BLaER1 treated with 17β-estradiol and CSF1 and Interleukin-3, amounts not matched to agents 10 nM and 100 nM (cell line): ENCODE results near the gene MAGI2.

Source experiments
- H3K27ac ChIP-seq, 11 experiments: shearing (Covaris generic); formaldehyde crosslinking; 2 replicates each; pipeline ENCODE4 v1.8.1; 2022
- H3K27me3 ChIP-seq, 11 experiments: shearing (Covaris generic); formaldehyde crosslinking; 2 replicates each; pipeline ENCODE4 v1.8.1; 2022
- H3K36me3 ChIP-seq, 11 experiments: shearing (Covaris generic); formaldehyde crosslinking; 2 replicates each; pipeline ENCODE4 v1.8.1; 2022
- H3K4me1 ChIP-seq, 10 experiments: shearing (Covaris generic); formaldehyde crosslinking; 2 replicates each; pipeline ENCODE4 v1.8.1; 2022
- H3K4me2 ChIP-seq, 11 experiments: shearing (Covaris generic); formaldehyde crosslinking; 2 replicates each; pipeline ENCODE4 v1.8.1; 2022
- H3K4me3 ChIP-seq, 10 experiments: shearing (Covaris generic); formaldehyde crosslinking; 2 replicates each; pipeline ENCODE4 v1.8.1; 2022
- H3K9ac ChIP-seq, 11 experiments: shearing (Covaris generic); formaldehyde crosslinking; 2 replicates each; pipeline ENCODE4 v1.8.1; 2022
- H3K9me3 ChIP-seq, 11 experiments: shearing (Covaris generic); formaldehyde crosslinking; replicated peaks in 1 of 11; 2 replicates each; pipeline ENCODE4 v1.8.1; 2022
- H4K20me1 ChIP-seq, 11 experiments: shearing (Covaris generic); formaldehyde crosslinking; 2 replicates each; pipeline ENCODE4 v1.8.1; 2022
- Cebpa-rat ChIP-seq, 11 experiments: shearing (Covaris generic); IDR thresholded peaks; 2 replicates each; pipeline ENCODE4 v1.8.1; 2022

The MAGI2 gene

DNA sequence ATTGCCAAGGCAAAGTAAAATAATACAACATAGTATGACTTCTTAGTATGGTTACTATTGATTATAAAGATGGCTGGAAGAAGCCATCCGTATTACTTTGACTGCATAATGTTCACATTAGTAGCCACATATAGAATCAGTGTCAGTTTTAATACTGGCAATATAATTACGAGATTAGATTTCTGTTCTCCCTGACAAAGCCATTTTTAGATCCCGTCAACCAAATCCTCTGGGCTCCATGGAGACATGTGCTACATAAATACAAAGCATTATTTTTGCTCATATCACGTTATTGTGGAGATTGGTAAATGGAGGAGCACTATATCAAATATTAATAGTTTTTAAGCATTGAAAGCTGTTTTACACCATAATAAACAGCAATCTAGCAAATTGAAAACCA is 124.0 kb downstream of the MAGI2 start:
- Histone ChIP-seq H3K36me3 (no peaks in the 10 kb centered on the region), H3K27me3 (no peaks in the 10 kb centered on the region), H3K9me3 (no peaks in the 10 kb centered on the region), H3K4me2 (no peak overlapping the region), H3K4me3 (no peak overlapping the region), H3K27ac (no peak overlapping the region), H3K9ac (no peak overlapping the region), H4K20me1 (no peaks in the 10 kb centered on the region), H3K4me1 (no peaks in the 10 kb centered on the region)
- TF ChIP-seq Cebpa-rat (IDR thresholded peaks at IDR 0.05): no peak

DNA sequence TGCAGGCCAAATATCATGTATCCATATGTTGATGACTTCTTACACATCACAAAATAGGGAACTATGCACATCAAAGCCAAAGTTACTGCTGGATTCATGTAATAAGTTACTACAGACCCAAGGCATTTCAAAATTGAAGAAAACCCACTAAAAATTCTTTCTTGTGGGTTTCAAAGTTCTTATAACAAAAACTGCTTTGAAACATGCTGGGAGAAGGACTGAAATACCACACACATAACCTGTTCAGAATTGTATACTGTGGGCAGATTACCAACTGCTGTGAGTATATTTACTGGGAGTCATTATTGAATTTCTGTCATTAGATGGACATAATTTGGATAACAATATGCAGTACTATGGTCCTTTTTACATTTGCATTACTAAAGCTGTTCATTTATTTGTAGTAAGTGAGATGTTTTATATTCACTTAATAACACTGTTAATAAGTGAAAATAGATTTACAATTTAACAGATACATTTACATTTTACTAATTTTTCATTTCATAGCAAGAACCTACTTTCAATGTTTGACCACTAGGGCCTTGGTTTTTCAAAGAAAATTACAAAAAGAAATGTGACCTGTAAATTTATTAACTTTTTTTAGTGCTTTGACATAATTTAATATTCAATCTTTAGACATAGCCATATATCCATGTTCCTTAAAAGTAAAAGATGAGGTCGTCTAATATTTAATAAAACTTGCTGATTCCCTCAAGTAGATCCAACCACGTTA is 132.6 kb downstream of the MAGI2 start:
- Histone ChIP-seq H3K9me3 (no peaks in the 10 kb centered on the region), H3K27ac (no peak overlapping the region), H3K4me2 (no peak overlapping the region), H3K9ac (no peak overlapping the region), H3K4me3 (no peak overlapping the region), H3K36me3 (no peaks in the 10 kb centered on the region), H4K20me1 (no peaks in the 10 kb centered on the region), H3K4me1 (no peaks in the 10 kb centered on the region), H3K27me3 (no peaks in the 10 kb centered on the region)
- TF ChIP-seq Cebpa-rat (IDR thresholded peaks at IDR 0.05): no peak

DNA sequence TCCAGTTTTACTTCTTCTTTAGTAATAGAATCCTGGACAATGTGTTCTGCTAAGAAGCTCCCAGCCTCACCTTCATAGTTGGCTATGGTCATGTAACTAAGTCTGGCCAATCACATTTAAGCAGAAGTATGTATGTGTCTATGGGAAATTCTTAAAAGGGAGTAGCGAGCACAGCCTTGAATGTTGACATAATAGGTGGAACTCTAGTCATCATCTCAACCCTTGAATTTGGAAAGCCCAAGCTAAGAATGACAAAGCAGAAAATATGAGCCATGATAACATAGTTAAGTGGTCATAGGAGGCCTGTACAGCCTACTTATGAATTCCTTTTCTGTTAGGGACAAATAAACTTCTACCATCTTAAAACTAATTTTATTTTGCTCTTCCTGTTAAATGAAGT is 134.1 kb downstream of the MAGI2 start:
- Histone ChIP-seq H3K27ac (no peak overlapping the region), H3K4me3 (no peak overlapping the region), H3K9ac (no peak overlapping the region), H3K4me1 (no peaks in the 10 kb centered on the region), H3K9me3 (no peaks in the 10 kb centered on the region), H4K20me1 (no peaks in the 10 kb centered on the region), H3K27me3 (no peaks in the 10 kb centered on the region), H3K36me3 (no peaks in the 10 kb centered on the region), H3K4me2 (no peak overlapping the region)
- no peak for TF ChIP-seq Cebpa-rat (IDR thresholded peaks at IDR 0.05)

DNA sequence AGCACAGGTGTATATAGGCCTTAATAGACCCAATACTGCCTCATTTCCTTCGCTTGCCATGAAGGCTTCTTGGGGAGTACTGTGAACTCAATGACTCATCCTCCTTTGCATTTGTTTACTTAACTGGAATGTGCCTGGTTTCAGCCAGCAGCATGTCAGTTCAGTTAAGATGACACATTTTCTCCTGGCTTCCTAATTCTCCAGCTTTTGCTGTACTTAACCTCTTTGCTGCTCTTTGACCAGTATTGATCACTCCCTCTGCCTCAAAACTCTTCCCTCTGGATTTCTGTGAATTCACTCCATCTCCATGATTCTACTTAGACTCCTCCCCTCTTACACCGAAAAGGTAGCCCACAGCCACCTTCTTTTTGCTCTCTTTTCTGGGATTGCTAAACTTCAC is 135.7 kb downstream of the MAGI2 start:
- Histone ChIP-seq H3K4me1 (no peaks in the 10 kb centered on the region; a peak in 1 of 20 replicates), H3K27ac (no peak overlapping the region), H3K9ac (no peak overlapping the region), H3K4me2 (no peak overlapping the region), H3K36me3 (no peaks in the 10 kb centered on the region), H4K20me1 (no peaks in the 10 kb centered on the region), H3K9me3 (no peaks in the 10 kb centered on the region), H3K4me3 (no peak overlapping the region), H3K27me3 (no peaks in the 10 kb centered on the region)
- TF ChIP-seq Cebpa-rat (IDR thresholded peaks at IDR 0.05): no peak

DNA sequence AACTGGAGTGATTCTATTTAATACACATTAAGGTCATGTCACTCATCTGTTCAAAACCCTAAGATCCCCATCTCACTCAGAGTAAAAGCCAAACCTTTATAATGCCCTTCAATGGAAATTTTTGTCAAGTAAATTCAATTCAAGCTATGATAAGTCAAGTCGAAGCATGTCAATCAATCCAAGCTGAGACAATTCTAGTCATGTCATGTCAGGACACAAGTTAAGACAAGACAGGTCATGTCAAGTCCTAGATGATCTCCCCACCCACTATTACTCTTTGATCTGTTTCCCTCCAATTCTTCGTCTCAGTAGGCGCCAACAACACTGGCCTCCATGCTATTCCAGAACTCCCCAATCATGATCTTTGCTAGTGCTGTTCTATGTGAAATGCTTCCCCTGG is 141.4 kb downstream of the MAGI2 start:
- no peaks in the 10 kb centered on the region for H3K9me3 ChIP-seq
- H3K4me2 ChIP-seq: no peak overlapping the region
- no peaks in the 10 kb centered on the region for H3K36me3 ChIP-seq
- H4K20me1 ChIP-seq: no peaks in the 10 kb centered on the region
- H3K4me3 ChIP-seq: no peak overlapping the region
- TF ChIP-seq Cebpa-rat (IDR thresholded peaks at IDR 0.05): no peak
- no peaks in the 10 kb centered on the region; a peak in 1 of 20 replicates for H3K4me1 ChIP-seq
- H3K27me3 ChIP-seq: no peaks in the 10 kb centered on the region
- no peak overlapping the region for H3K27ac ChIP-seq
- H3K9ac ChIP-seq: no peak overlapping the region

DNA sequence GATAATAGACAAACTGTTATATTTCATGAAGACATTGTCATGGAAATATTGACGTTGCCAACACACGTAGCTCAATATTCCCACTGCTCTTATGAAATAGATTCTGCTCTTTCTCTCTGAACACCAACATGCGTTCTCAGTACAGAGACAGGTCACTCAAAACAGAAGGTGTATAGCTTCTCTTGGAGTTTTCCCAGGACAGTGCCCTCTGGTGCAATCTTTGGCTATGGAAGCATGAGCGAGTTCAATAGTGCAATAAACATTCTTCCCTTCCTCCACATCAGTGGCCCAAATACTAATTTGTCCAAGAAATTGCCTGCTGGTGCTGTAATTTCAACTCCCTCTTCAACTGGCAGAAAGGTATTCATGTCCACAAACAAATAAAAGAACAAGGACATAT is 145.3 kb downstream of the MAGI2 start:
- Histone ChIP-seq H4K20me1 (no peaks in the 10 kb centered on the region), H3K4me3 (no peak overlapping the region), H3K9me3 (no peaks in the 10 kb centered on the region), H3K4me1 (no peaks in the 10 kb centered on the region), H3K27ac (no peak overlapping the region), H3K36me3 (no peaks in the 10 kb centered on the region), H3K9ac (no peak overlapping the region), H3K27me3 (no peaks in the 10 kb centered on the region), H3K4me2 (no peak overlapping the region)
- no peak for TF ChIP-seq Cebpa-rat (IDR thresholded peaks at IDR 0.05)

DNA sequence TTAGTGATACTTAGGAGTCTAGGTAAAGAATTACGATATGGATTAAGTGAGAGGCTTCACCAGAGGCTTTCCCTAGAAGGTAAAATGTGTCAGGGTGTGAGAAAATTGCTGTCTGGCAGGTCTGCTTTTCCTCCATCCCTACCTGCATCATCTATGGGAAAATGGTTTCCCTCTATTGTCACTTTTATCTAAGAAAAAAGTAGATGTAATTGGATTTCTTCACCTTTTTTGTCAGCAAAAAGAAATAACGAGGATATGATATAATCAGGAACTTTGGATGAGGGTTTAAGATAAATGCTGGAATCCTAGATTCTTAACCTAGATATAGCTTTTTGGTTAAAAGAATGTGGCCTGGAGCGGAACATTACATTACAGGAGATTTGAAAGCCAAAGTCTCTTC is 146.1 kb downstream of the MAGI2 start:
- Histone ChIP-seq H3K4me1 (no peaks in the 10 kb centered on the region), H3K27ac (no peak overlapping the region), H3K9ac (no peak overlapping the region), H3K4me3 (no peak overlapping the region), H4K20me1 (no peaks in the 10 kb centered on the region), H3K27me3 (no peaks in the 10 kb centered on the region), H3K36me3 (no peaks in the 10 kb centered on the region), H3K9me3 (no peaks in the 10 kb centered on the region), H3K4me2 (no peak overlapping the region)
- no peak for TF ChIP-seq Cebpa-rat (IDR thresholded peaks at IDR 0.05)

DNA sequence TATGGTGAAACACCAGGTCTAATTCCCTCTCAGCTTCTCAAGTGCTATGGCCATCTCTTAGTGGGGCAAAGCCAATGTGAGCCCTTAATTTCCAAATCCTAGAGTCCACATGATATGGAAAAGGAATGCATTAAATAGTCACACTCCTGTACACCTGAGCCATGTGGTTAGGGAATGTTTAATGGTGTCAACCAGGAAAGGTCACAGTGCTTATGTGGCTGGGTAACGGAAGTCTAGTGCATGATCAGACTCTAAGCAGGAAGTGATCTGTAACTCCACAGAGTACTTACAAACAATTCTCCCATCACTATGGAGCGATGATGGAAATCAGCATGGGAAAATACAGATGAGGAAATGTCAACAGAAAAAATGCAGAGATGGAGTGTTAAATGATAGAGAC is 148.8 kb downstream of the MAGI2 start:
- H3K27me3 ChIP-seq: no peaks in the 10 kb centered on the region
- H3K4me1 ChIP-seq: no peaks in the 10 kb centered on the region
- no peak overlapping the region for H3K27ac ChIP-seq
- no peak overlapping the region for H3K4me2 ChIP-seq
- H3K9ac ChIP-seq: no peak overlapping the region
- no peak overlapping the region for H3K4me3 ChIP-seq
- no peaks in the 10 kb centered on the region for H4K20me1 ChIP-seq
- H3K36me3 ChIP-seq: no peaks in the 10 kb centered on the region
- no peak for TF ChIP-seq Cebpa-rat (IDR thresholded peaks at IDR 0.05)
- no peaks in the 10 kb centered on the region for H3K9me3 ChIP-seq

DNA sequence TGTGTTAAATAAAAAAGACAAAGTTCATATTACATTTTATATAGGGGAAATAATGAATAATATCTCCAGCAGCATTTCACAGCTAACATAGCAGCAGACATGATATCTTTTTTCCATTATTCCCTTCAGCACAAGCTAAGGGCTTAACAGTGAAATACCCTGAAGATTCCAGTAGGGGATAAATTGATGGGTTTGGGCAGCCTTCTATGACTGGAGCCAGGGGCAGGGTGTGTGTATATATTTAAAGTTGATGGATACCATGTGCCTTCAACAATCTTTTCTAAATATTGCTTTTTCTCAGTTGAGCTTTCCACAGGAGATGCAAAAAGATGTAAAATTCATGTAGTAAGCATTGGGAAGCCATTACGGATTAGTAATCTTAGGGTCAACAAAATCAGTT is 151.2 kb downstream of the MAGI2 start:
- no peaks in the 10 kb centered on the region for H3K9me3 ChIP-seq
- TF ChIP-seq Cebpa-rat (IDR thresholded peaks at IDR 0.05): no peak
- no peak overlapping the region for H3K27ac ChIP-seq
- no peaks in the 10 kb centered on the region for H3K4me1 ChIP-seq
- H3K27me3 ChIP-seq: no peaks in the 10 kb centered on the region
- no peaks in the 10 kb centered on the region for H4K20me1 ChIP-seq
- no peak overlapping the region for H3K4me3 ChIP-seq
- no peak overlapping the region for H3K9ac ChIP-seq
- no peaks in the 10 kb centered on the region for H3K36me3 ChIP-seq
- no peak overlapping the region for H3K4me2 ChIP-seq

DNA sequence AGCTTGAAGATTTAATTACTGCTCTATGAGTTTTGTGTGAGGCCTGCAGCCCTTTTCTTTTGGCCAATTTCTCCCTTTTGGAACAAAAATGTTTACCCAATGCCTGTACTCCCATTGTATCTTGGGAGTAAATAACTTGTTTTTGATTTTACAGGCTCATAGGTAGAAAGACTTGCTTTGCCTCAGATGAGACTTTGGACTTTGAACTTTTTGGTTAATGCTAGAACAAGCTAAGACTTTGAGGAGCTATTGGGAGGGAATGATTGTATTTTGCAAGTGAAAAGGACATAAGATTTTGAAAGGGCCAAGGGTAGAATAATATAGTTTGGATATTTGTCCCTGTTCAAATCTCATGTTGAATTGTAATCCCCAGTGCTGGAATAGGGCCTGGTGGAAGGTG is 152.0 kb downstream of the MAGI2 start:
- no peak for TF ChIP-seq Cebpa-rat (IDR thresholded peaks at IDR 0.05)
- Histone ChIP-seq H4K20me1 (no peaks in the 10 kb centered on the region), H3K27me3 (no peaks in the 10 kb centered on the region), H3K4me3 (no peak overlapping the region), H3K4me2 (no peak overlapping the region), H3K9me3 (no peaks in the 10 kb centered on the region), H3K4me1 (no peaks in the 10 kb centered on the region), H3K27ac (no peak overlapping the region), H3K9ac (no peak overlapping the region), H3K36me3 (no peaks in the 10 kb centered on the region)
